GM19467 (cell line): ENCODE data around the gene SHC3.
A peak's percentile ranks its signal among the peaks of the same experiment; 100 is the strongest.

Source experiments
- ATAC-seq: cut with Tn5 transposase; IDR thresholded peaks from one replicate; pipeline ENCODE4 v1.9.1; 2021; ENCODE audit warnings: mild to moderate bottlenecking, moderate library complexity; ENCODE audit not compliant: unreplicated experiment

Gene SHC3

DNA sequence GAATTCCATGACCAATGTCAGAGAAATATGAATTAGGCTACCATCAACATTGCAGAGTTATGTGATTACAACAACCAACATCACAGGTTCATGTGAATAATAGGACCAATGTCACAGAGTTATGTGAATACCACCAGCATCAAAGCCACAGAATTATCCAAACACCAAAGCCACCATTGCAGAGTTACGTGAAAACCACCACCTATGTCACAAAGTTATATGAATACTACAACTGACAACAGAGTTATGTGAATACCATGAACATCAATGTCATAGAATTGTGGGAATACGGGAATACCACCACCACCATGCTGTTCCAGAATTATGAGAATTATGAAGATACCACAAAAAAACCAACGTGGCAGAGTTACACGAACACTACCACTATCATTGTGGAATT, 64.8 kb downstream of the SHC3 start:
- ATAC-seq, result no peak

DNA sequence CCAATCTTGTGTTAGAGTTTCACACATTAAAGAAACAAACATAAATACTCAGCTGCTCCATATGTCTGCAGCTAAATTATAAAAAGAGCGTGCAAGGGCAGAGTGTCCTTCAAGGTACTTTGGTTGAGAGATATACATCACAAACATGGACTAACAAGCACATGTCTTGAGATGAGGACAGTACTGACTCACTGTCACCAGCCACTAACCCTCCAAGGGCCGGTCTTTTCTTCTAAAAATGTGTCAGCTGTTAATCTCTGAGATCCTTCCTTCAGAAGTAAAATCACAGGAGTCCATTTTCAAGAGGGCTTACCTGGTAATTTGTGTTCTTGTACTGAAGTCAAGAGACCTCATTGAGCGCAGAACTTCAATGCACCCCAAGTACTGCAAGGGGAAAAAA, 66.4 kb downstream of the SHC3 start:
- no peak for ATAC-seq

DNA sequence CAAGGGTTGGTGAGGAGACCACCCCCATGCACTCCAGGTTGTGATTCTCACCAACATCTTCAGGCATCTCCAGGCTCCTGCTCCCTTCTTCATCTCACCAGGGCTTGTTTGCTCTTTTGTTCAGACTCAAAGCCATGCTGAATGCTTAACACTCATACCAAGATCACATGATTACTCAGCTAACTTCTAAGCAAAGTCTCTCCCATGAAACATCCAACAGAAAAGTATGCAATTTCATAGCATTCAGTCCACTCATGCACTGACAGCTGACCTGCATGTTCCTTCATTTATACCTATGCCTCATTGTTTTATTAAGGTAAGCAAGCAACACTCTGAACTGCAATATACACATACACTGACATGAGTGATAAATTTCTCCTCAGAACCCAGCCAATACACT, 69.0 kb downstream of the SHC3 start:
- ATAC-seq, result no peak

DNA sequence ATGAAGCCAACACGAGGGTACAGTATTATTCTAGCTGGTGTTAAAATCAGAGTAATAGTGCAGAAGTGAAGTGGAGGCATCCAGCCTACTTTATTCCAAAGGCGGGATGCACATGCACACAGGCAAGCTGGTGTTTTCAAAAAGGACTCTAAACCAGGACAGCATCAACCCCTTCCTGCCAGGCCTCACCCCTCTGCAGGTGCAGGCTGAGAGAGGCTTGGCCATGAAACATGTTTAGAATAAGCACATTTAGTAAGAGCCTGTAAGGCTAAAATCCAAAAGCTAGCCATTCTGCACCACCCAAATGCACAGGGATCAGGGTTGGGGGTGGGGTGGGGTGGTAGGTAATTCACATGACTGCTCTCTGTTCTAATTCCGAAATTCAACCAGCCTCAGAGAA, 71.2 kb downstream of the SHC3 start:
- no peak for ATAC-seq

DNA sequence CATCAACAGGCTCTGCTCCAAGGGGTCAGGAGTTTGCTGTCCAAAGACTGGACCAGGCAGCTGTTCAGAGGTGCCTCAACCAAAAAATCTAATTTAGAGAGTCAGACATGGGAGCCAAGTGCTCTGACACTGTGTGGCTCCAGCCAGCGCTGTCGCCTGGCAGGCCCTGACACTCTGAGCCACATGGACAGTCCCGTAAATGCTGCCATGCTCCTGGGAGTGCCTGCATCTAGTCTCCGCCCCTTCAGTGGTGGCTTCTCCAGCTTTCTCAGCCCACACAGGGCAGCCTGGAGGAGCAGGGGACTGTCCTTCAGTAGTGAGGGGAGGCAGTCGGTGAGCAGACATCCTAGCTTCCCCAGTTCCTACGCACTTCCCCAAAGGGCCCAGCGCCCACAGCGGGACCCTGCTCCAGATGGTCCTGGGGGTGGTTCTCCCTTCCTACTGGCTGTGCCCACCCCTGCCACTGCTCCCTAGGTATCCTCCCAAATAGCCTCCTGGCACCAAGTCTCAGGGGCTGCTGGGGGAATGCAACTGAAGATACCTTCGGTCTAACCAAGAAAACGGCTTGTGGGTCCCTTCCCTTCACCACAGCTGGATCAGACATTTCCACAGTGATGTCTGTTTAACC, 72.3 kb downstream of the SHC3 start:
- ATAC-seq, result no peak

DNA sequence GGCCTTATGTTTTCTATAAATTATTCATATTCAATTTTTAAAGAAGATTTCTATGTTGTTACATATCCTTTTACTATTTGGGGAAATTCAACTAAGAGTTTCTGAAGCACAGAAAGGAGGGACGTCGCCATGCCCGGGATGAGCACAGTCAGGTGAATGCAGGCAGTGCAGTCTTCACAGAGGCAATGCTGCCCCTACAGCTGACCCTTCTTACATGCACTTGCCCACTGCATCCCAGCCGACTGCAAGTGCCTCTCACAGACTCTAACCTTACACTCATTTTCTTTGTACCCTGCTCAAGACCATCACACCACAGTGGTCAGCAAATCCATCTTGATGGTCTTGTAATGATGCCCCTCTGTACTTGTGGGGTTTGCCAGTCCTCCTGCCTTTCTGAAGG, 73.8 kb downstream of the SHC3 start:
- no peak for ATAC-seq

DNA sequence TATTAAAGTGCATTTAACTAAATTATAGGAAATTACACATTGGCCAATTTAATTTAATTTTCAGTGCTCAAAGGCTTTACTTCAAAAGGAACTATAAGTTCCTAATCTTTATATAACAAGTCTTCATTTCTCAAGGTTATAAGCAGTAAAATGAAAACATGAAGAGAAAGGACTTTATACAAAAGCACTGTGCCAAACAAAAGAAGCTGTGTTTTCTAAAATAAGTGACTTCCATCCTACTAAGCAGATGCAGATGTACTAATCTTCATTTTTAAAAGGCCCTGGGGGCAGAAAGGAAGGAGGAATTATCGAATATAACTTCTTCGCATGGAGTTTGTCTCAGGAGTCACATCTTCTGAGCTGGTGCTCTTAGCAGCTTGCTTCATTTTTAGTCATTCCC, 81.4 kb downstream of the SHC3 start:
- no peak for ATAC-seq

DNA sequence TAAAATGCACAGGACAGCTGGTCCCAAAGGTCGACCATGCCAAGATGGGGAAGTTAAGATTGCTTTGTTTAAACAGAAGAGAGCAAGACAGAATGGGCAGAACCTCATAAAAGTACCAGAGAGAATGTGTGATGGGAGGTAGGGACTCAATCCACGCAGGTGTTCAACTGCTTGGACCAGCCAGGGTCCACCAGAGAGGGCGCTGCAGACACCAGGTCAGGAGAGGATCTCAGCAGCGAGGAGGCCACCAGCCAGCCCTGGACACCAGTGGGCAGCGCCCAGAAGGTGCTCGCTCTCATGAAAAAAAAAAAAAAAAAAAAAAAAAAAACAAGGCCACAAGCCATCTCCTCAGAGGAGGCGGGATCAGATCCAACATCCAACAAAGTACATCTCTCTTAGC, 81.8 kb downstream of the SHC3 start:
- ATAC-seq, result no peak

DNA sequence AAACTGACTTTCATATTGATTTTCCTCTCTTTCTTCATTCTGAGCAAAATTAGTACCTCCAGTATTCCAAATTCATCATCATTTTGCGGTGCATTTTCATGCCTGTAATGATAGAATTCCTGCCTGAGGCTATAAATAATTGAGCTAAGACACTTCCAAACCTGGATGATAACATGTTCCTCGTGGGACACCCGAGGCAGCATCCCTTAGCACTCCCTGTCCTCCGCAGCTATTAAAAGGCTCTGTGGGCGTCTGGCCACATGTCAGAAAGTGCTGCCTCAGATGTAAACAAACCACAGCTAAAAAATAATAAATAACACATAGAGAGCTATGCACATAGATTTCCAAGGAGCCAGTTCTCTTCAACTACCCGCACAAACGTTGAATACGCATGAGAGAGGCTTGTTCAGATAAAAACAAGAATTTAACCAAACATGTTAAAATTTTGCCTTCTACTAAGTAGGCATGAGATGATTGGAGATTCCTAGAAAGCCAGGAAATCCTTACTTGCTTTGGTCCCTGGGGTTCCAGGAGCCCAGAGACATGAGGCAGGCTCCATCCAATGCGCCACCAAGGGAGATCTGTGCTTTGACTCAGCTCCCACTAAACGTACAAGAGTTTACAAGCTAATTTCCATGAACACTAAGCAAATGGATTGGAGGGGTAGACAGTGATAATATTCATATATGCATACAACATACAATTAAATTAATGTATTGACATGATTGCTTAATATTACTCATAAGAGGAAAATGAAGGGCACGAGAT, 82.7 kb downstream of the SHC3 start:
- ATAC-seq, result no peak

DNA sequence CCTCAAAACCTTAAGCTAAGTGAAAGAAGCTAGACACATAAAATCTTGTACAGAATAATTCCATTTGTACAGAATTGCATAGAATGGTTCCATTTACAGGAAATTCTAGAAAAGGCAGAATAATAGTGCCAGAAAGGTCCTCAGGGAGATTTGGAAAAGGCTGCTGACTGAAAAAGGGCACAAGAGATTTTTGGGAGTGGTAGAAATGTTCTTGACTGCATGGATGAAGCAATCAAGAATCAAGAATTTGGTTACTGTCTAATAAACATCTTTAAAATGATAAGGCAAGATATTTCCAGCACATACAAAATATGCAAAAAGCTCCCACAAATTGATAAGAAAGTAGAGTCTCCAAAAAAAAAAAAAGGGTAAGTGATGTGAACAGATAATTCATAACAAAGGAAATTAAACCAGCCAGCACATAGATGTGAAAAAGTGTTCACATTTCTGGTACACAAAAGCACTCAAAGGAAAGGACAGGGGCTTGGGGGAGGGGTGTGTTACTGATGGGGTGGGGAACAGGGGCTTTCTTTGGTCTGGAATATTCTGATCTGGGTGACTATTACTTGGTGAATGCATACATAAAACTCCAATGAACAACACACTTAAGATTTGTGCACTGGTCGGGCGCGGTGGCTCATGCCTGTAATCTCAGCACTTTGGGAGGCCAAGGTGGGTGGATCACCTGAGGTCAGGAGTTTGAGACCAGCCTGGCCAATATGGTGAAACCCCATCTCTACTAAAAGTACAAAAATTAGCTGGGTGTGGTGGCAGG, 85.2 kb downstream of the SHC3 start:
- no peak for ATAC-seq

DNA sequence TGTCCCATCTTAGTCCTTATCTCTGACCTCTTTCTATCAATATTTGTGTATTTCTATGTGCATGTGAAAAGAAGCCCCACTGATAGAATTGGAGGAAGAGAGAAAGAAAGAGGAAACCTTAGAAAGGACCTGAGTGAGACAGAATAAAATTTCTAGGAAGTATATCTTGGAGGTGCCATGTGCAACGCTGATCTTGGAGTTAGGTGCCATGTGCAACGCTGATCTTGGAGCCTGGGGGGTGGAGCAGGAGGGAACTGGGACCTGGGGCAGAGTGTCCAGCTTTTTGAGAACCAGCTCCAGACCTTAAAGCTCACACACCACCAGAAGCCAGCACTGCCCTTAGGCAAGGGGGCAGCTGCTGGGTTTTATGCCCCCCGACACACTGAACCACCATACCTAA, 89.4 kb downstream of the SHC3 start:
- ATAC-seq, result no peak

DNA sequence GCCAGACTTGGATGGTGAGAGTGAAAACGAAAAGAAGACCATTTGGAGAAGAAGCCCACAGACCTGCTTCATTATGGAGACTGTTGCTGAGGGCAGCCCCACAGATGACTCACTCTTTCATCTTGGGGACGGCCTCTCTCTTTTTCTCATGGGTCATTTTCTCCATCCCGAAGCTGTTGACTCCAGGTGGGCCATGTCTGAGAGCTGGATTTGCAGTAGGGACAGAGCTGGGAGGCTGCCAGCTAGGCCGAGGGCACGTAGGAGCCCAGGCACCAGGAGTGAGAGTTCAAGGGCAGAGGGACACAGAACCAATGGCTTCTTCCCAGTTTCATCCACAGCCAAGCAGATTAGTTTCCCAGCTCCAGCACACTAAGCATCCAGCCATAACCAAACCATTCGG, 95.0 kb downstream of the SHC3 start:
- no peak for ATAC-seq

DNA sequence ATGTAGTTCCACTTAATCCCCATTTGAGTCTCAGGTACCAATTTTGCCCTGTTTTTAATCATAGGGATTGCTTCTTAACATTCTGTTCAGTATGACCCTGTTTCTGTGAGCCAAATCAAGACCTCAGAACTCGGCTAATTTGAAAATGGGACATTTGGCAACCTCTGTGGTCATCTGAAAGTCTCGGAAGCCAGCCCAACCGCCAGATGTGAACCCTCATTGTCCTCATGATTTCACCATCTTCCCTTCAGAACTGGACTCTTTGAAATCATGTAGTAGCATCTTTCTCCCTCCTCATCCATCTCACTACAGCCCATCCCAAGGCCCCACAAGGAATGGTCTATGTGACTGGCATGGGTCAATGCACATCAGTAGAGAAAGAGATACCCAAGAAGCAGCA, 98.4 kb downstream of the SHC3 start:
- no peak for ATAC-seq

DNA sequence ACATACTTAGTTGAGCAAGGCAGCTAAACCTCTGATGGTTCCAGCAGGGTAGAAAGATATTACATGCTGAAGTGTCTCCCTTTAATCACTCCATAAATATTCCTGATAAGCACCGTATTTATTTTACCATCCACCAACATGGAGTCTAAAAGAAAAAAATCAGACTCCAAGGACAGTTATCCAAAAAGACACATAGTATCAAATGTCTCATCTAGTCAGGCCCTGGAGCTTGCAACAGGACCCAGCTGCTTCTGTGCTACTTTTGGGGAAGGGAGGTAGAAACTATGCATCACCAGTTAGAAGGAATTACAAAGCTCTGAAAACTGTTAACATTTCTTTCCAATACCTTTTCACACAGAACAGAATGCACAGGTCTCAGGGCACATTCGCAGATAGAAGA, 99.2 kb downstream of the SHC3 start:
- no peak for ATAC-seq

DNA sequence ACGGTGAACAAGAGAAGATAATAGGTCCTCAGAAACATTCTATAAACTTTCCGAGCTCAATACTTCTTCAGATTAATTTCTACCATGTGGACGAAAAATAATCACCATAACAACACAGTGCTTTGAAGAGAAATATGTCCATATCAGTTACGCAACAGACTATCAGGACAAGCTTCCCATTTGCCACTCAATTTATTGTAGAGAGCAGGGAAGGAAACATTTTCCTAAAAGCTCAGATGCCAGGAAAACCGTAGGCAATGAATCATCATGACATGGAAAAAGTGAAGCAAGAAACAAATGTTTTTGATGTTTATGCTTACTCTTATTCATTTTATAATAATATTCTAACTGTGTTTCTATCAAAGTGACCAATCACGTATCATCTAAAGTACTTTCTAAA, 99.8 kb downstream of the SHC3 start:
- no peak for ATAC-seq

DNA sequence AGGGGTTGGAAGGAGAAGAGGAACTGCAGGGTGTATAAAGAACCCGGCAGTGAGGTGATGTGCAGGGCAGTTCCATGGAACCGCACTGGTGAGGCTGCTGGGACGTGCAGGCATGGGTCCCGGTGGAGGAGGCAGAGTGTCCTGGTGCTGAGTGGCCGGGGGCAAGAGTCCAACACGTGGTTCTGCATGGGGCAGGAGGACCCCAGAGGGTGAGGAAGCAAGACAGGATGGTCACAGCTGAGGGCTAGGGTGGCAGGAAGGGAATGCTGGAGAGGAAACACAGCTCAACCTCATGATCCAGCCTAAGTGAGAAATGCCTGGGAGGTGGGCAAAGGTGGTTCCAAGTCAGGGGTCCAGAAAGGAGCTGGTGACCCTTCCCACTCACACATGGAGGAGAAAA, 100.2 kb downstream of the SHC3 start:
- ATAC-seq, result no peak

DNA sequence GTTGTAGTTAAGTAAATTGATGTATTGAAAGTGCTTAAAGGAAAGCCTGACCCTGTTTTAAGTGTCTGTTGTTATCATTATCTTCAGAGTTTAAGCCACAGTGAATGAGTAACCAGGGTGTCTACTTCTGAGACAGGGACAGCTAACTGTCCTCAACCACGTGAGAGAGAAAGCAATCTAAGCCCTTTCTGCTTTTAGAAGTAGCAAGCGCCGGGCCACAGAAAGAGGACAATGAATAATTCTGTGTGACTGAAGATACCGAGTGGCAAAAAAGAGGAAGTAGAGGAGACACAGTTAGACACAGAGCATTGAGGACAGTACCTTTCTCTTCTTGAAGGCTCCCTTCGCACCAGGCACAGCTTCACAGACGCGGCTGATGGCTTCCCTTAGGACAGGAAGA, 101.1 kb downstream of the SHC3 start:
- peak; percentile 66 for ATAC-seq

DNA sequence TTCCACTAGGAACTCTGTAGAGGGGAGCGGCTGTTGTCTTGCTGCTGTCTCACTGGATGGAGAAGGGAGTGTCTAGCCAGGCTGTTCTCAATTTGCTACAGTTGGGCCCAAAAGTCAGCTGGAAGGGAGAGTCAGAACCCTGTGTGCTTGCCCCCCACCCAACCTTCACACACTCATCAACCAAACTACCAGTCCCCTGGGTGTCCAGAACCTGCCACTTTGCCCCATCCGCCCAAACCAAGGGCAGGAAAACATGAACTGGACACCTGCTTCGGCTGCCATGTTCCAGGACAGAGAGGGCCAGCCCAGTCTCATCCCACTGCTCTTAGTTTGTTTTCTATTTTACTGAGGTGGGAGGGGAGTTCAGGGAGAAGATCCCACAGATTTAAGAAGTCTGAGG, 105.2 kb downstream of the SHC3 start:
- ATAC-seq, result no peak

DNA sequence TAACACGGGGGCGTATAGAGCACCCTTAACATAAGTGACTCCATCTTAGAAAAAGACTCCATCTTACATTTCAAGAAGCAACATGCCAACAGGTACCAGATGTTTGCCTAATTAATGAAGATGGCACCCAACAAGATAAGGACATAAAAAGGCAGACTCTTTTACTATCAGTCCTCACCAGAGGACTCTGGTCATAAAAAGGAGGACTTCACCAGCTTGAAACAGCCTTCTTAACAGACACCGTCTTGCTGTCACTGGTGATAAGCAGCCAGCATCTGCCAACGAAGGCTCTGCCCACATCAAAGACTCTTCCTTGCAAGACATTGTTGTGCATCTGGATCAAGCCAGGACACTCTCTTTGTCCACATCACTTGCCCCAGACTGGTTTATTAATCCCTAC, 107.0 kb downstream of the SHC3 start:
- ATAC-seq, result no peak

DNA sequence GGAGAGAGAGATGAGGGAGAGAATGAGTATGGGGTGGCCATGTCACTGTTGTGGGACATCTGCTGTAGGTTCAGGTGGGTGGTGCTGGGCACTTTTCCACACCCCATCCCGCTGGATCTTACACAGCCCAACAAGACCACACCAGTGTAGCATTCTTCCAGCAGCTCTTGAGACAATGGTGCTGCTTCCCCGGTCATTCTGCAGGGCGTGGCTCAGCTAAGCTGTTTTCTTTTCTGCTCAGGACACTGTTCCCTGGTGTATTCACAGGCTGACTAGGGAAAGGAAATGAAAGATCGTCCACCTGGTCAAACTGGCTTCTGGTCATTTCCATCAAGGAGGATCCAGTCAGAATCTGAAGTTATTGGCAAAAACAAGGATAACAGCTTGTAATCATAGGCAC, 111.8 kb downstream of the SHC3 start:
- no peak for ATAC-seq

DNA sequence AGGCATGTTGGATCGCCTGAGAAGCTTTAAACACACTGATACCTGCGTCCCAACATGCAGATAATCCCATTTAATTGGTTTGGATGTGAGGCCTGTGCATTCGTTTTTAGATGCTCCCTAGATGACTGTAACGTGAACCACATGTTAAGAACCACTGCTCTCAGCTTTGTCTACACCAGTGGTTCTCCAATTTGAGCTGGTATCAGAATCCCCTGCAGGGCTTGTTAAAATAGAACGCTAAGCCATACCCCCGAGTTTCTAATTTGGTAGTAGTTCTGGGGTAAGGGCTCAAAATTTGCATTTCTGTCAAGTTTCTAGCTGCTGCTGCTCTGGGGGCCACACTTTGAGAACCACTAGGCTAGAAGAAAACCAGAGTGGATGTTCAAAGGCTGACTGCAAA, 112.7 kb downstream of the SHC3 start:
- no peak for ATAC-seq

DNA sequence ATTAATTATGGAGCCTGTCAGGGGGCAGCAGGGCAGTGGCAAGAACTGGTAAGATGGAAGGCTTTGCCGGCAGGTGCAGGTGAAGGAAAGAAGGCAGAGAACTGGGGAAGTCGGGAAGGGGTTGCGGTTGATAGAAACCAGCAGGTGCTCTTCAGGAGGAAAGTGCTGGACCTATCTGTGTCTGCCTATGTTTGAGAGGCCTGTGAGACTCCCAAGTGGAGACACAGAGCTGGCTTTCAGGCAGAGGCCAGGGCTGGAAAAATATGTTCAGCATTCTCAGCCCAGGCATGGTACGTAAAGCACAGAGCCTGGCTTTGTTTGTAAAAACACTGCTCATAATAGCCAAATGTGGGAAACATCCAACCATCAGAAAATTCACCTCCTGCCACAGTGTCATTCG, 117.8 kb downstream of the SHC3 start:
- no peak for ATAC-seq
